ENCODE measurements around the gene AKAP8L.

DNA sequence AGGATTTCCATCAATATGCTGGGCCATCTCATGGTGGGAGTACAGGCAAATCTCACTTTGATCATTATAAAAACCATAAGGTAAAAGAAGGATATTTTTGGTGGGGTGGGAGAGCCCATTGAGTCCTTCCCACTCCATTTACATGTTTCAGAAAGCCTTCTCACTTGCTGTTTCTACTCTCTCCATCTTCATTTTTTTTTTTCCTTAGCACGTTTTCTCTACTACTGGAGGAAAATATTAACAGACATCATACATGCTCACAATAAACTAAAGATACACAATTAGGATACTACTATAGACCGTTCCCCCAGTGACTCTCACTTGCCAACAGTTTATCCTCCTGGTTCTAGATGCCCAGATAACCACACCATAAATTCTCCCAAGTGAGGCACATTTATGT is 37.4 kb downstream of the AKAP8L start:
- TF ChIP-seq POLR2A (IDR thresholded peaks at IDR 0.05; ENCODE audit: low read depth, low read length): no peak
- TF ChIP-seq POU2F2 (IDR thresholded peaks at IDR 0.05; ENCODE audit: low read depth, low read length): no peak
- no peak for TF ChIP-seq TAF1 (IDR thresholded peaks at IDR 0.05; ENCODE audit: low read depth, low read length)
- no peak for TF ChIP-seq POLR2AphosphoS5 (IDR thresholded peaks at IDR 0.05; ENCODE audit: low read depth, low read length)
- TF ChIP-seq SPI1 (IDR thresholded peaks at IDR 0.05; ENCODE audit: low read depth, low read length): no peak

All from GM12891 (cell line).